Karpas-422 (cell line): ENCODE data around the gene DCAKD. TPM values are rescaled to one million over a fixed set of nuclear protein-coding genes. Genes with fewer than 3 reads are reported as not detected.
A peak's percentile ranks its signal among the peaks of the same experiment; 100 is the strongest.

Source experiments
- DNase-seq: peaks from one replicate; pipeline ENCODE4 v3.0.0-alpha.2; 2015
- H2AFZ ChIP-seq: fragments of 200-600 bp; sonication (generic); 2 replicates; pipeline ENCODE4 v1.6.1; 2014; ENCODE audit warnings: antibody characterized with exemption, low read length, mixed read lengths
- H3K27ac ChIP-seq: fragments of 200-600 bp; sonication (generic); 2 replicates; pipeline ENCODE4 v1.5.1; 2014; ENCODE audit warnings: mild to moderate bottlenecking, low read length, moderate library complexity
- H3K27me3 ChIP-seq: fragments of 200-600 bp; sonication (generic); 2 replicates; pipeline ENCODE4 v1.6.1; 2014; ENCODE audit warnings: low read length, mixed read lengths
- H3K36me3 ChIP-seq: fragments of 200-600 bp; sonication (generic); 2 replicates; pipeline ENCODE4 v1.6.1; 2014; ENCODE audit warnings: low read length, mixed read lengths; ENCODE audit not compliant: insufficient read depth
- H3K4me1 ChIP-seq: fragments of 200-600 bp; sonication (generic); 2 replicates; pipeline ENCODE4 v1.6.1; 2014; ENCODE audit warnings: mild to moderate bottlenecking, low read length, mixed read lengths
- H3K4me2 ChIP-seq: fragments of 200-600 bp; sonication (generic); 2 replicates; pipeline ENCODE4 v1.6.1; 2014; ENCODE audit warnings: low read length, low read depth, mild to moderate bottlenecking; ENCODE audit not compliant: poor library complexity, severe bottlenecking
- H3K4me3 ChIP-seq: fragments of 200-600 bp; sonication (generic); 2 replicates; pipeline ENCODE4 v1.5.1; 2014; ENCODE audit warnings: mild to moderate bottlenecking, antibody characterized with exemption, low read length, mixed read lengths
- H3K79me2 ChIP-seq: fragments of 200-600 bp; sonication (generic); 2 replicates; pipeline ENCODE4 v1.6.1; 2014; ENCODE audit warnings: mild to moderate bottlenecking, low read length, mixed read lengths
- H3K9ac ChIP-seq: fragments of 200-600 bp; sonication (generic); 2 replicates; pipeline ENCODE4 v1.6.0; 2014; ENCODE audit warnings: low read length
- H3K9me2 ChIP-seq: fragments of 200-600 bp; sonication (generic), shearing (Covaris generic); replicated peaks from 2 replicates; pipeline ENCODE4 v1.6.0; 2014; ENCODE audit warnings: mild to moderate bottlenecking, low read length, moderate library complexity; ENCODE audit not compliant: insufficient read depth
- H3K9me3 ChIP-seq: fragments of 300-700, 200-600 bp; sonication (generic); 2 replicates; pipeline ENCODE4 v1.6.1; 2014; ENCODE audit warnings: low read length, mixed read lengths
- H4K20me1 ChIP-seq: fragments of 200-600 bp; sonication (generic); 2 replicates; pipeline ENCODE4 v1.6.1; 2014; ENCODE audit warnings: mild to moderate bottlenecking, antibody characterized with exemption, low read length, low read depth; ENCODE audit not compliant: insufficient read depth
- small RNA-seq: library from RNA; depleted of rRNA; stranded (forward); fragments of <200 nt; gene quantifications from one replicate; pipeline ENCODE3, GENCODE V24; 2014
- total RNA-seq: library from RNA; depleted of rRNA; stranded (reverse); fragments of >200 nt; shearing (Covaris generic); gene quantifications from 2 replicates; pipeline ENCODE4 v1.2.3, GENCODE V29; 2014; ENCODE audit warnings: low replicate concordance; rRNA removed

DCAKD gene
- total RNA-seq, 1 experiment from 2014 or later = 29.4 TPM

GRCh38 chr17:44977065-44977464 is 74.4 kb downstream of the DCAKD start:
- H3K9ac ChIP-seq = no peak overlapping the region
- no peaks in the 10 kb centered on the region for H3K4me1 ChIP-seq
- no peaks in the 10 kb centered on the region for H4K20me1 ChIP-seq
- no peak overlapping the region for H3K4me3 ChIP-seq
- no peaks in the 10 kb centered on the region for H3K36me3 ChIP-seq
- H2AFZ ChIP-seq = no peak overlapping the region
- no peak overlapping the region for H3K27ac ChIP-seq
- no peaks in the 10 kb centered on the region for H3K9me3 ChIP-seq
- no peak overlapping the region for H3K4me2 ChIP-seq
- H3K9me2 ChIP-seq = no peaks in the 10 kb centered on the region
- no peaks in the 10 kb centered on the region for H3K79me2 ChIP-seq
- H3K27me3 ChIP-seq = no peaks in the 10 kb centered on the region
- DNase-seq = peak; percentile 72

- H3K4me2 ChIP-seq = no peak overlapping the region
- no peaks in the 10 kb centered on the region for H3K36me3 ChIP-seq
- H3K9me2 ChIP-seq = no peaks in the 10 kb centered on the region
- no peak overlapping the region for H3K9ac ChIP-seq
- H2AFZ ChIP-seq = no peak overlapping the region
- H3K9me3 ChIP-seq = no peaks in the 10 kb centered on the region
- no peak for DNase-seq
- H3K4me1 ChIP-seq = no peaks in the 10 kb centered on the region
- H3K27me3 ChIP-seq = no peaks in the 10 kb centered on the region
- H3K79me2 ChIP-seq = no peaks in the 10 kb centered on the region
- no peak overlapping the region for H3K27ac ChIP-seq
- H4K20me1 ChIP-seq = no peaks in the 10 kb centered on the region
- H3K4me3 ChIP-seq = no peak overlapping the region
Measured at GRCh38 chr17:44976206-44976605, 75.2 kb downstream of the DCAKD start.

Small RNAs within 50 kb of the gene (small RNA-seq; reads per million reads assigned to genes)
- not detected for gene AC015936.2
- gene RF00019 = not detected

Other genes with a start within 250 kb of the DCAKD start
- gene GJC1, start 221.3 kb downstream of the DCAKD start, total RNA-seq = 0.07 and 0.86 TPM in 2 replicates
- gene HIGD1B, start 203.7 kb downstream of the DCAKD start, total RNA-seq = not detected in 2 replicates
- gene EFTUD2, start 152.2 kb downstream of the DCAKD start, total RNA-seq = 80.2 and 97.5 TPM in 2 replicates
- not detected in 2 replicates for gene GFAP, start 136.1 kb downstream of the DCAKD start, total RNA-seq
- gene KIF18B, start 103.9 kb downstream of the DCAKD start, total RNA-seq = 8.5 and 11.8 TPM in 2 replicates
- not detected in 2 replicates for gene C1QL1, start 83.3 kb downstream of the DCAKD start, total RNA-seq
- gene NMT1, start 9.7 kb upstream of the DCAKD start, total RNA-seq = 48.5 and 53.2 TPM in 2 replicates
- 0.45 TPM in 1 of 2 replicates, not detected in the other for gene PLCD3, start 80.9 kb upstream of the DCAKD start, total RNA-seq
- gene ACBD4, start 84.1 kb upstream of the DCAKD start, total RNA-seq = 11.4 and 13.4 TPM in 2 replicates
- gene HEXIM1, start 96.8 kb upstream of the DCAKD start, total RNA-seq = 3.5 and 3.7 TPM in 2 replicates
- gene HEXIM2, start 110.2 kb upstream of the DCAKD start, total RNA-seq = 1.4 and 14.3 TPM in 2 replicates
- not detected in 2 replicates for gene FMNL1, start 170.3 kb upstream of the DCAKD start, total RNA-seq
- gene SPATA32, start 210.5 kb upstream of the DCAKD start, total RNA-seq = not detected in 2 replicates